Measurements from ENCODE around the gene DGAT2L6.

- TF ChIP-seq, protein P1, sequence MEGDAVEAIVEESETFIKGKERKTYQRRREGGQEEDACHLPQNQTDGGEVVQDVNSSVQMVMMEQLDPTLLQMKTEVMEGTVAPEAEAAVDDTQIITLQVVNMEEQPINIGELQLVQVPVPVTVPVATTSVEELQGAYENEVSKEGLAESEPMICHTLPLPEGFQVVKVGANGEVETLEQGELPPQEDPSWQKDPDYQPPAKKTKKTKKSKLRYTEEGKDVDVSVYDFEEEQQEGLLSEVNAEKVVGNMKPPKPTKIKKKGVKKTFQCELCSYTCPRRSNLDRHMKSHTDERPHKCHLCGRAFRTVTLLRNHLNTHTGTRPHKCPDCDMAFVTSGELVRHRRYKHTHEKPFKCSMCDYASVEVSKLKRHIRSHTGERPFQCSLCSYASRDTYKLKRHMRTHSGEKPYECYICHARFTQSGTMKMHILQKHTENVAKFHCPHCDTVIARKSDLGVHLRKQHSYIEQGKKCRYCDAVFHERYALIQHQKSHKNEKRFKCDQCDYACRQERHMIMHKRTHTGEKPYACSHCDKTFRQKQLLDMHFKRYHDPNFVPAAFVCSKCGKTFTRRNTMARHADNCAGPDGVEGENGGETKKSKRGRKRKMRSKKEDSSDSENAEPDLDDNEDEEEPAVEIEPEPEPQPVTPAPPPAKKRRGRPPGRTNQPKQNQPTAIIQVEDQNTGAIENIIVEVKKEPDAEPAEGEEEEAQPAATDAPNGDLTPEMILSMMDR (conservative IDR thresholded peaks at IDR 0.05; ENCODE audit: low read length), result no peak
- TF ChIP-seq EZH2phosphoT487 (IDR thresholded peaks at IDR 0.05; ENCODE audit: borderline replicate concordance), result no peak
Observed at GRCh38 chrX:70139736-70140135, 37.5 kb upstream of the DGAT2L6 start.
